HG03565 (cell line): Measurements from ENCODE around the gene ZNF410.
"Not testable (repeated sequence)": the region's sequence is repeated elsewhere in the genome, so short reads cannot be mapped to it uniquely, and the experiment has no call there.

Source experiments
- ATAC-seq: cut with Tn5 transposase; IDR thresholded peaks from one replicate; pipeline ENCODE4 v1.9.1; 2021; ENCODE audit warnings: mild to moderate bottlenecking, moderate library complexity; ENCODE audit not compliant: unreplicated experiment

The ZNF410 gene

DNA sequence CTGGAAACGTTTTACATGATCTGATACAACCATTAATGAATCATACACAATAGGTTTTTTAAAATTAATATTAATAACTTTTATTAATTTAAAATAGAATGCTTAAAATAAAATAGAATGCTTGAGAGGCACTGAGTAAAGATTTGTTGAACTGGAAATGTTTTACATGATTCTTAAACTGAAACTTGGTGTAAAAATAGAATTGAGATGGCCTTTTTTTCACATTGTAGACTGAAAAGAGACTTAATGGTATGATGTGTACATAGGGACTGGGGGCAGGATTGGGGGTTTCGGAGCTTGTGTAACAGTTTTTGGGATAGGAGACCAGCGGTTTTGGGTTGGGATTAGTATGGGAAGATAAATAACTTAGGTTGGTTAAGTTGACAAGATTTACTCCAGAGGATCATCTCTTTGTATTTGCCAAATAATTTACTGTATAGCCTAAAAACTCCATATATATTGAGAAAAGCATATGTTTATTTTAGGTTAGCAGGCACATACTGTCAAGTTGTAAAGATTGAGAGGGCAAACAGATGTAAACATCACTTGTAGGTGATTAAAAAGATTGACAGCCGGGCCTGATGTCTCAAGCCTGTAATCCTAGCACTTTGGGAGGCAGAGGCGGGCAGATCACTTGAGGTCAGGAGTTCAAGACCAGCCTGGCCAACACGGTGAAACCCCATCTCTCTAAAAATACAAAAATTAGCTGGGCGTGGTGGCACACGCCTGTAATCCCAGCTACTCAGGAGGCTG lies 2.0 kb upstream of the ZNF410 start:
- no peak for ATAC-seq

- no peak for ATAC-seq
These were observed 608 bp downstream of the ZNF410 start for GRCh38 chr14:73887318-73887616.

- no peak for ATAC-seq
These were observed 1.2 kb downstream of the ZNF410 start for GRCh38 chr14:73887694-73888459.

DNA sequence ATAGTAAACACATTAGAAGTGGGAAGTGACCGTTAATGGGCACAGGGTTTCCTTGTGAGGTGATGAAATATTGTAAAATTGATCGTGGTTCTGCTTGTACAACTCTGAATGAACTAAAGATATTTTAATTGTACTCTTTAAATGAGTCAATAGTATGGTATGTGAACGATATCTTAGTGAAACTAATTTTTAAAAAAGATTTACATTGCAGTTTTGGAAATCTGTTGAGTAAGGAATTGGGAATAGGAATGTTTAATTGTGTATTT lies 1.7 kb downstream of the ZNF410 start:
- no peak for ATAC-seq

- ATAC-seq, result no peak
These were observed 2.3 kb downstream of the ZNF410 start for GRCh38 chr14:73888971-73889370.

GRCh38 chr14:73889376-73889775 lies 2.7 kb downstream of the ZNF410 start:
- ATAC-seq, result no peak

GRCh38 chr14:73894180-73894687 lies 7.6 kb downstream of the ZNF410 start:
- ATAC-seq, result not testable (repeated sequence)

GRCh38 chr14:73895939-73896338 lies 9.3 kb downstream of the ZNF410 start:
- no peak for ATAC-seq

GRCh38 chr14:73896521-73896920 lies 9.9 kb downstream of the ZNF410 start:
- no peak for ATAC-seq

- no peak for ATAC-seq
These were observed 16.4 kb downstream of the ZNF410 start for GRCh38 chr14:73903028-73903427.

- no peak for ATAC-seq
These were observed 23.0 kb downstream of the ZNF410 start for GRCh38 chr14:73909681-73910080.

- ATAC-seq, result no peak
These were observed 26.6 kb downstream of the ZNF410 start for GRCh38 chr14:73913256-73913655.

GRCh38 chr14:73916324-73916723 lies 29.7 kb downstream of the ZNF410 start:
- no peak for ATAC-seq

GRCh38 chr14:73919457-73919856 lies 32.8 kb downstream of the ZNF410 start:
- not testable (repeated sequence) for ATAC-seq

- ATAC-seq, result no peak
These were observed 37.7 kb downstream of the ZNF410 start for GRCh38 chr14:73924337-73924736.

DNA sequence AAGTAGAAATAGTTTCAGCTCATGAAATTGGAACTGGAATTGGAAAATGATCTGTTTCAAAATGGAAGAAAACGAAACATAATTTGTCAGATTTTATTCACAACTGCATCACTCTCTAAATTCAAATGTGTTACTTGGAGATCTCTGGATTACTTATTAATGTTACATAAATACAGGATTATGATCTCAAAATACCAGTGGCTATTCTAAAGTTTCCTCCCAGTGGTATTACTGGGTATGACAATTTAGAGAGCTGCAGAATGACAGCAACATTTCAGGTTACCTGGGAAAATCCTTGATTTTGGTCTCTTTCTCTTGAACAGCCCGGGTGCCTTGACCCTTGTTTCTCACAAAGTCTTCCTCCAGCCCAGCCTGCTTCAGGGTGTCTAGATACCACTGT lies 49.0 kb downstream of the ZNF410 start:
- no peak for ATAC-seq

DNA sequence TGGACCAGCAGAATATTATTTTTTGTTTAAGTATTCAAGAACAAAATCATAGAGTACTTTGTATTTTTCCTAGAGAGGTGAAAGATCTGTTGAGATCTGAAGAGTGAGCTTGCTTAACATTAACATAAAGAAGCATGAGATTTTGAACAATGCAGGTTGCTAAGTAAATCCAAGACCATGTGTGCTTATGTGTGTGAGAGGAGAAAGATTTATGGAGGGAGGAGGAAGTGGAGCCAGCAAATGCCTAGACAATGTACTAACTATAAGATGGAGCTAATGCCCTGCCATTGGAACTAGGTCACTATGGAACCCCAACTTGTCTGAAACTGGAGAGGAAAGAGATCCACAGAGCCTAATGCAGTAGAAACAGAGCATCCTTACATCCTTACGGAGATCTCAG lies 49.9 kb downstream of the ZNF410 start:
- no peak for ATAC-seq

DNA sequence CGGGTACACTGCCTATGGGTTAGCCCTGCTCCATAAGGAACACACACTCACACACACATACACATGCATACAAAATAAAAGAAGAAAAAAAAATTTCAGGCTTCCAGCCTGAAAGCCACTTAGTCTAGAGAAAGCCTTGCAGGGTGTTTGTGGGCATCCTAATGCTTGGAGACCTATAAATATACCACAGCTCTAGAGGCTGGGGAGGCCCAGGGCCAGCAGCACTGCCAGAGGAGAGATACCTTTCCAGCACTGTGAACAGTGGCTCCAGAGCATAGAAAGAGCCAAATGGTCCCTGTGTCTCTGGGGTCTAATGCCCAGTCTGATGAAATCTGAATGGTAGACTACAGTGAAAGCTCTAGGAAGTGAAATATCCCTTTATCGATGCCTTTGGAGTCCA lies 50.4 kb downstream of the ZNF410 start:
- ATAC-seq, result no peak

DNA sequence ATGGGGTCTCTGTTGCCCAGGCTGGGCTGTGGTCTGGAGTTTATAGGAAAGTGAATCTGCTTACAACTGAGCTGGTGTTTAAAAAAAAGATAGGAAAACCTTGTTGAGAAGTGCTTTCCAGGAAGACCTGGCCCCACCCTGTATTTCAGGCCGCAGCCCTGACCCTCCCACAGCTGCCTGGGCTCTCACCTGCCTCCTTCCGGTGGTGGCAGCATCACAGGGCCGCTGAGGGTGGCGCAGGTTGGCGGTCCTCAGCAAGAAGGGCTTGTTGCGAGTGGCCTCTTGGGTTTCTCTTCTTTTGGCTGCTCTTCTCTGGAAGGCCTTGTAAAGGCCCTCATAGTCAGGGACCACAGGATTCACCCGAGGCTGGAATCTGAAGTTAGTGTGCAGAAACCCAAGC lies 55.5 kb downstream of the ZNF410 start:
- ATAC-seq, result no peak

DNA sequence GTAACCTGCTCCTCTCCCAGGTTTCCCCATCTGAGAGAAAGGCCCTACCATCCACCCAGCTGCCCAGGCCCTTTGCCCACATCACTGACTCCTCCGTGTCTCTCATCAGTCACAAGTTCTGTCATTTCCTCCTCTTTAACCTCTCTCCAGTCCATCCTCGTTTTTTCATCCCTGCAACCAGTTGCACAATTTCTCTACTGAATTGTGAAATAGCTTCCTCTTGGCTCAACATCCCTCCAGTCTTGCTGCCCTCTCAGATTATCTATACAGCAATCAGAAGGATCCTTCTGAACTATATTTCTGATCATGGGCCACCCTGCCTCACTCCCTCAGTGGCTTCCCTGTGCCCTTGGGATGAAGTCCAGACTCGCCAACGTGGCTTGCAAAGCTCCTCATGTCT lies 56.4 kb downstream of the ZNF410 start:
- no peak for ATAC-seq

DNA sequence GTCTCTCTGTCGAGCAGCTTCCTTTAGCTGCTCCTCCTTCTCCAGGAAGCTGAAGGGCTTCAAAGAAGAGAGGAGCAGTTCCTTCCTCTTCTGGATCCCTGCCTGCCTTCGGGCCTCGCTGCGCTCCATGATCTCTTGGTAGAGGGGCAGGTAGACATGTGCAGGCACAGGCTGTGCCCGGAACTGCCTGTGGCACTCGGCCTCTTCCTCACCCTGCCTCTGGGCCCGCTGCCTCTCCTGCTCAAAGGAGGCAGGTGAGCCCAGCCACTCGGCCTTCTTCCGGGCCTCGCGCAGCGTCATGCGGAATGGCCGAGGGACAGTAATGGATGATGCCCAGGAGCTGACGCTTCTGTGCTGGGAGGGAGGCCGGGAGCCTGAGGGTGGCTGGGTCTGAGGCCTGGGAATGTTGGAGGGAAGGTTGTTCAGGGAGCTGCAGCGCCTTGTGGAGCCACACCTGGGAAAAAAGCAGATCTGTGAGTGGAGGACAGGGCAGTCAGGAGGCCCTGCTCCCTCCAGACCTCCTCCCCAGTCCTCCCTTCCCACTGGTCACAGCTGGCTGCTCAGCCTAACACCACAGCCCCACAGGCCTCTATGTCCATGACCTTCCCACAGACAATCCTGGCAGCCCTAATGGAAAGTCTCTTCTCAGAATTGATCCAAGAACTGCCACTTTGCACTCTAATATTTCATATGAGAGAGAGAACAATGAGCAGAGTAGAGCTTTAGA lies 57.9 kb downstream of the ZNF410 start:
- ATAC-seq, result no peak

DNA sequence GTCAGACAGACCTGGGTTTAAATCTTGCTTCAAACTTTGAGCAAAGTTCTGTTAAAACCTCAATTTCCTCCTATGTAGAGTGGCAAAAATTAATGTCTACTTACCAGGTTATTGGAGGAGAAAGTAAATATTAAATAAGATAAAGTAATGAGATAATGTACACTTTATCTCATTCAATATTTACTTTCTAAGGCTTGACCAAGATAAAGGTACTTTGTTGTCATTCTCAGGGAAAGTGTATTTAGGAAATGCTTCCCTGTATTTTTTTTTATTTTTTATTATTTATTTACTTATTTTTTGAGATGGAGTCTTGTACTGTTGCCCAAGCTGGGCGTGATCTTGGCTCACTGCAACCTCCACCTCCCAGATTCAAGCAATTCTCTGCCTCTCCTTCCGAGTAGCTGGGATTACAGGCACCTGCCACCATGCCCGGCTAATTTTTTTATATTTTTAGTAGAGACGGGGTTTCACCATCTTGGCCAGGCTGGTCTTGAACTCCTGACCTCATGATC lies 58.6 kb downstream of the ZNF410 start:
- no peak for ATAC-seq
